GM19043 (cell line): ENCODE results near the gene TRMT1L.
"Not testable (repeated sequence)": the region's sequence is repeated elsewhere in the genome, so short reads cannot be mapped to it uniquely, and the experiment has no call there.

Experiments used
- ATAC-seq: cut with Tn5 transposase; IDR thresholded peaks from one replicate; pipeline ENCODE4 v1.9.1; 2021; ENCODE audit warnings: low read depth; ENCODE audit not compliant: unreplicated experiment

The TRMT1L gene, protein sequence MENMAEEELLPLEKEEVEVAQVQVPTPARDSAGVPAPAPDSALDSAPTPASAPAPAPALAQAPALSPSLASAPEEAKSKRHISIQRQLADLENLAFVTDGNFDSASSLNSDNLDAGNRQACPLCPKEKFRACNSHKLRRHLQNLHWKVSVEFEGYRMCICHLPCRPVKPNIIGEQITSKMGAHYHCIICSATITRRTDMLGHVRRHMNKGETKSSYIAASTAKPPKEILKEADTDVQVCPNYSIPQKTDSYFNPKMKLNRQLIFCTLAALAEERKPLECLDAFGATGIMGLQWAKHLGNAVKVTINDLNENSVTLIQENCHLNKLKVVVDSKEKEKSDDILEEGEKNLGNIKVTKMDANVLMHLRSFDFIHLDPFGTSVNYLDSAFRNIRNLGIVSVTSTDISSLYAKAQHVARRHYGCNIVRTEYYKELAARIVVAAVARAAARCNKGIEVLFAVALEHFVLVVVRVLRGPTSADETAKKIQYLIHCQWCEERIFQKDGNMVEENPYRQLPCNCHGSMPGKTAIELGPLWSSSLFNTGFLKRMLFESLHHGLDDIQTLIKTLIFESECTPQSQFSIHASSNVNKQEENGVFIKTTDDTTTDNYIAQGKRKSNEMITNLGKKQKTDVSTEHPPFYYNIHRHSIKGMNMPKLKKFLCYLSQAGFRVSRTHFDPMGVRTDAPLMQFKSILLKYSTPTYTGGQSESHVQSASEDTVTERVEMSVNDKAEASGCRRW

DNA sequence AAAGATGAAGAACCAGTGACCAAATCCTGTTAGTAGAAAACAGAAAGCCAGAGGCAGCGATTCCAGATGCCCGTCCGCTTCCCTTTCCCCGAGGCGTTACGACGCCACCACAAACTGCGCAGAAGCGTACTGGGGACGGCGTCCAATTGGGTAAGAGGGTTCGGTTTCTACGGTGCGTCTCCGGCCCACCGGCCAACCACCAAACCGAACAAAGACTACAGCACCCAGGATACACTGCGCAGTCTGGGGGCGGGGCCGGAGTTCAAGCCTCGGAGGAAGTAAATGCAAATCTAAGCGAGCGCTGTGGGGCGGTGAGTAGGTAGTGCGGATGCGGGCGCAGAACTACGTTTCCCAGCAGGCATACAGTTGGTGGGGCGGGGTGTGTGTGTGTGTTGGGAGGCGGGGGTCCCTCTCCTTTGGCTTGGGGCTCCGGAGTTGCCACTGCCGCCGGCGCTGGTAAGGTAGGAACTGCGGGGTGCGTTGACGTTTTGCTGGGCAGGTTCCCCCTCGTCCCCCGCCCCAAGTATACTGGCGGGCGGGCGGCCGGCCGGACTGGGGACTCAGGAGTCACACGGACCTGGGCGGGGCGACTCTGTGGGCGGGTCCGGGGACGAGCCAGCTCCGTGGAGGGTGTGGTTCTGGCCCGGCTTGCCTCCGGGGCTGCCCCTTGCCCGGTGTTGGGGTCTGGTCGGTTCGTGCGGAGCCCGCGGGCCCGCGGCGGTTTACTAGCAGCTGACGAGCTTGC, at the start of gene TRMT1L, which contains the start of gene SWT1:
Gene TRMT1L (minus strand): TSS at position 100 of the 745 bp plus-strand sequence. CDS start 241 bp downstream, outside the sequence.
Gene SWT1 (plus strand): TSS at position 314 of the 745 bp plus-strand sequence. CDS start 3,675 bp downstream, outside the sequence.
- peak; percentile 89 for ATAC-seq

DNA sequence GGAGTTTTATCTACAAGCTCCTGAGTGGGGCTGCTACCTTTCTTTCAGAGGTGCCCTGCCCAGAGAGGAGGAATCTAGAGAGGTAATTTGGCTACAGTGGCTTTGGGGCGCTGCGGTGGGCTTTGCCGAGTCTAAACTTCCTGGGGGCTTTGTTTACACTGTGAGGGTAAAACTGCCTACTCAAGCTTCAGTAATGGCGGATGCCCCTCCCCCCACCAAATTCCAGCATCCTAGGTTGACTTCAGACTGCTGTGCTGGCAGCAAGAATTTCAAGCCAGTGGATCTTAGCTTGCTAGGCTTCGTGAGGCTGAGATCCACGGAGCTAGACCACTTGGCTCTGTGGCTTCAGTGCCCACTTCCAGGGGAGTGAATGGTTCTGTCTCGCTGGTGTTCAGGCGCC, 44.1 kb upstream of the TRMT1L start:
- ATAC-seq: no peak

DNA sequence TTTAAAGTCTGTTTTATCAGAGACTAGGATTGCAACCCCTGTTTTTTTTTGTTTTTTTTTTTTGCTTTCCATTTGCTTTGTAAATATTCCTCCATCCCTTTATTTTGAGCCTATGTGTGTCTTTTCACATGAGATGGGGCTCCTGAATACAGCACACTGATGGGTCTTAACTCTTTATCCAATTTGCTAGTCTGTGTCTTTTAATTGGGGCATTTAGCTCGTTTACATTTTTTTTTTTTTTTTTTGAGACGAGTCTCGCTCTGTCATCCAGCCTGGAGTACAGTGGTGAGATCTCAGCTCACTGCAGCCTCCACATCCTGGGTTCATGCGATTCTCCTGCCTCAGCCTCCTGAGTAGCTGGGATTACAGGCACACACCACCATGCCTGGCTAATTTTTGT, 42.0 kb upstream of the TRMT1L start:
- ATAC-seq: not testable (repeated sequence)

DNA sequence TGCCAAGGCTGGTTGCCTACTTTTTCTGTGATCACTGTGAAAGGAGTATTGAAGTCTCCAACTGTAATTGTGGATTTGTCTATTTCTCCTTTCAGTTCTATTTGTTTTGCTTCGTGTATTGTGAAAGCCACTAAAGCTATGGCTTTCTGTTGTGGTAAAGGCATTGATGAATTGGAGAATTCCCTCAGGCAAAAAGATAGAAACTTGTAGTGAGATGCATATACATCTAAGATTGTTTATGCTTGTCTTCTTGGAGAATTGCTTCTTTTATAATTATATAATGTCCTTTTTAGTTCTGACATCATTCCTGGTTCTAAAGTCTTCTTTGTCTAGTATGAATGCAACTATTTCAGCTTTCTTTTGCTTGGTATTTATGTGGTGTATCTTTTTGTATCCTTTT, 37.0 kb upstream of the TRMT1L start:
- ATAC-seq: no peak

- peak; percentile 93 for ATAC-seq
These were observed 13.6 kb upstream of the TRMT1L start for GRCh38 chr1:185170291-185170848.

- no peak for ATAC-seq
These were observed 9.4 kb upstream of the TRMT1L start for GRCh38 chr1:185166106-185166505.

DNA sequence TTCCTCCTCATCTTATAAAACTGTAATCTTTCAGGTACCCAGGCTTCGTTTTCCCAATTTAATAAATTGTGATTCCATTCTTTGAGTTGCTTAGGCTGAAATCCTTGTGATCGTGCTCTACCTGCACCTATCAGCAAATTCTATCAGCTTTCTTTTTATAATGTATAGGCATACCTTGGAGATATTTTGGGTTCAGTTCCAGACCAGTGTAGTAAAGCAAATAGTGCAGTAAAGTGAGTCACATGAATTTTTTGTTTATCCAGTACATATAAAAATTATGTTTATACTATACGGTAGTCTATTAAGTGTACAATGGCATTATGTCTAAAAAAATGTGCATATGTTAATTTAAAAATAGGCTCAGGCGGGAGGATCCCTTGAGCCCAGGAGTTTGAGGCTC, 5.7 kb upstream of the TRMT1L start:
- ATAC-seq: no peak

DNA sequence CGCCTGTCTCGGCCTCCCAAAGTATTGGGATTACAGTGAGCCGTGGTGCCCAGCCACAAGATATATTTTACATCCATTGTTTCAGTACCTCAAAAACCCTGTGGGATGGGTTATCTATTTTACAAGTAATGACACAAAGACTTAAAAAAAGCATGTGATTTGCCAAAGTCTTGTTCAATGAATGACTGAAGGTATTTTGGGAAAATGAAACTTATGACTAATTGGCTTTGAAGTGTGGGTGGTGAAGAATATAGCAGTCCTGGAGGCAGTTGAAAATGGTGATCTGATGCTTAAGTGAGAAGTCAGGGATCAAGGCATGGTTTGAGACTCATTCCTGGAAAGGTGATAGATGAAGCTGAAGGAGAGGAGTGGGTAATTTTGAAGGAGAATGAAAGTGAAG, 3.2 kb upstream of the TRMT1L start:
- no peak for ATAC-seq

GRCh38 chr1:185158800-185159199, 2.0 kb upstream of the TRMT1L start:
- ATAC-seq: no peak

DNA sequence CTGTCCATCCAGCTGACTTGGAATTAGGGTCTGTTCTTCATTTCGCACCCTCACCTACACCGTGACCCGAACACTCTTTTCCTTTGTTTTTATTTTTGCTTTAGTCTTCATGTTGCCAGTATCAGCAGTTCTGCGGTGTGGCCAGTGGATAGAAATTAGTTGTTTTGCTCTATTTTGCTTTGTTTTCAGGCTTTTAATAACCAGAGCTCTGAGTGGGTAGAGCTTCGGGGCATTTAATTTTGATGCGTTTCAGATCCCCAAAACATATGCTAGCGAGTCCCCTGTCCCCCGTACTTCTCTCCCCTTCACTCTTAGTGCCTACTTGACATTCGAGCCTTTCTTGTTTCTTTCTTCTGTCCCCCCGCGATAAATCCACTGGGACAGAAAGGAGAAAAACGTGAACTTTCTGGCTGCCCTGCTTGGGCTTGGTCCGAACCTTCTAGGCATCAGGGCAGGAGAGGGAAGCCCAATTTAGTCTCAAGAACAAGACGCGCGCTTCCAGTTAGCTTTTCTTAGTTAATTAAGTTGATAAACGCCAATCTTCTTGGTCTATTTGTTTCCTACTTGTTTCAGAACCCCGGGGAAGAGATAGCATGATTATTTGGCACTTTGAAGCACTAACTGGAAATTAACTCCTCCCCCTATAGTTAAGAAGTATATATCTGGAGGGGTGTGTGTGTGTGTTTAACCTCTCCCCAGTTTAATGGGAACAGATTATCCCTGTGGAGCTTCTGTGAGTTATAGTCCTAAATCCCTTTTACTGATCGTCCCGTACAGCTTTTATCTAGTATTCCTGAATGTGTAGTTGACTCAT, 1.1 kb upstream of the TRMT1L start:
- no peak for ATAC-seq

DNA sequence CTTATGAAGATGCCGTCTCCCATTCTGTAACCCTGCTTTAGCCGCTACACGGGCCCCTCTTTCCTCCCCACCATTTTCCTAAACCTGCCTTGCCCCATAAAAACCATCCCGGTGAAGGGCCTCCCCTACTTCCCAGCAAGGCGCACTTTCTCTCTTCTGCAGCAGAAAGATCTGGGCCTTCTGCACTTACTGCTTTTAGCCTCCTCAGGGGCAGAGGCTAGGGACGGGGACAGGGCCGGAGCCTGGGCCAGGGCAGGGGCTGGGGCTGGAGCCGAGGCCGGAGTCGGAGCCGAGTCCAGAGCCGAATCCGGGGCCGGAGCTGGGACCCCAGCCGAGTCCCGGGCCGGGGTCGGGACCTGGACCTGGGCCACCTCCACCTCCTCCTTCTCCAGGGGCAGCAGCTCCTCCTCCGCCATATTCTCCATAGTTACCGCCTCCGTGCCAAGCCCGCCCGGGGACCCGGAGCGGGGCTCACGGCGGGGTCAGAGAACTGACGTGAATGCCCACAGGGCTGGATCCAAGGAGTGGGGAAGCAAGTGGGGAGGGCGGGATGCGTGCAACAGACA, 382 bp downstream of the TRMT1L start:
- peak; percentile 17 for ATAC-seq

GRCh38 chr1:185155600-185156287, 1.0 kb downstream of the TRMT1L start:
- ATAC-seq: no peak

DNA sequence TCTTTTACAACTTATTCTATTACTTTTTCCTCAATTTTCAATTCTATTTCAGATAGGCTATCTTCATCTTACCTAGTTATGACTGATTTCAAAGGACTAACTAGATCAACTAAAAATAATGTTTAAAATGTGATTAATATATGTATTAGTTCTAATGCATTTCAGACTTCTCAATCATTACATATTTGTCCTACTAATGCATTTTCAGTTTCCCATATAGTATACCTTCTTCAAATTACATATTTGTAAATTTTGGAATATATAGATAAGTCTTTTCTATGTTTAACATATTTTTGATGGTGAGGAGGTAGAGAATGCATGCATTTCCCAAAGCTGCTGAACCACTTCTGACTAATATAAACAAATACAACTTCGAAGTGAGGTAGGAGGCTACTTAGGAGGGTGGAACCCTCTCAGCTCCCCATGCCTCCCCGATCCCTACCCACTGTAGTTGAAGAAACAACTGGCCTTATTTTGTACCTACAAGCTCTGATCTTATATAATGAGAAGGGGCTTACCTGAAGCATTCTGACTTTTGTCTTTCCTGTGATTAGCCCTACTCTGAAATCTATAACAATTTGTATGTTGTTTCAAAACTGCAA, 1.7 kb downstream of the TRMT1L start:
- no peak for ATAC-seq

DNA sequence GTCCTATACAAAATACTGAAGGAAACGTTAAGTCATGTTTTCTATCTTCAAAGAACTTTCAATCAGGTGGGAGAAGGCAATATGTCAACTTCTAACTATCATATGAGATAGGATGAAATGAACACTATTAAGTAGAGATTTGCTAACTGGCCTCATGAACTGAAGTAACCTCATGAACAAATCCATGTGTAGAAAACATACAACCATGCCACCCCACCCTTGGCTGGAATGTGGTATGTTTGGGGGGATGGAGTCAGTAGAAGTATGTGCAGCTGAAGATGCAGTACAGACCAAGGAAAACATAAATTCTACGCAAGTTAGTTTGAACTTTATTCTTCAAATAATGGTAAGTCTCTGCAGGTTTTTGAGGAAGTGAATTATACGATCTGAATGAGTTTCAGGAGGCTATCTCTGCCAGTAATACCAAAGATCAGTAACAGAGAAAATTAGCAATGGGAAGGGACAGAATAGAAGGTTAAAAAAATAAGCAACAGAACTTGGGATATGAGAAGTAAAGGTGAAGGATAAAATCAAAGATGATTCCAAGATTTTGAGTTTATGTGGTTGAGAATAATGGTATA, 4.5 kb downstream of the TRMT1L start:
- ATAC-seq: no peak

DNA sequence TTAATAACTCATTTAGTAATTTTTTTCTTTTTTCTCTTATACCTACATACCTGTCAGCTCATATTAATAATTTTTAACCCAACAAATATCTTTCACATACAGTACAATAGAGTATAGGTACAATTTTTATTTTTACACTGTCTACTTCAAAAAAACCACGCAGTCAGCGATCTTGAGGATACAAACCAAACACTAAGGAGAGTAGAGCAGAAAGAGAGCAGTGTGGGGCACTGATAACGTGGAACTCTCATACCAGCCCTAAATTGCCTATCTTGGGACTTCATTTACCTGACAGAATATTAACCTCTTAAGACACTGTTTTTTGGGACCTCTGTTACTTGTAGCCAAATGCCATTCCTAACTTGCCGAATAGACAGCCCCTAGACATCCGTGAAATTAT, 5.5 kb downstream of the TRMT1L start:
- ATAC-seq: no peak

GRCh38 chr1:185144233-185144632, 12.5 kb downstream of the TRMT1L start:
- ATAC-seq: no peak

GRCh38 chr1:185139246-185139645, 17.5 kb downstream of the TRMT1L start:
- ATAC-seq: no peak

- ATAC-seq: no peak
These were observed 18.7 kb downstream of the TRMT1L start for GRCh38 chr1:185137896-185138545.
